Gastroesophageal sphincter (tissue), 3 donors: ENCODE measurements around the gene OR7A17.

Experiments
- POLR2A ChIP-seq, 2 donors: fragments of 450-650 bp; IDR thresholded peaks; one replicate each; pipeline ENCODE4 v1.6.1; 2017; ENCODE audit warnings: antibody characterized with exemption in 2 of 2, mild to moderate bottlenecking in 2 of 2, moderate library complexity in 1 of 2
- TF ChIP-seq, protein P1 (sequence below), 4 experiments: fragments of 200-600 bp in 2 of 4; fragments of 450-650 bp in 2 of 4; sonication (generic) in 1 of 4; IDR thresholded peaks; one replicate each; pipeline ENCODE4 v1.5.1; 2017 to 2019; ENCODE audit warnings: antibody characterized with exemption in 4 of 4, mild to moderate bottlenecking in 2 of 4, moderate library complexity in 2 of 4

DNA sequence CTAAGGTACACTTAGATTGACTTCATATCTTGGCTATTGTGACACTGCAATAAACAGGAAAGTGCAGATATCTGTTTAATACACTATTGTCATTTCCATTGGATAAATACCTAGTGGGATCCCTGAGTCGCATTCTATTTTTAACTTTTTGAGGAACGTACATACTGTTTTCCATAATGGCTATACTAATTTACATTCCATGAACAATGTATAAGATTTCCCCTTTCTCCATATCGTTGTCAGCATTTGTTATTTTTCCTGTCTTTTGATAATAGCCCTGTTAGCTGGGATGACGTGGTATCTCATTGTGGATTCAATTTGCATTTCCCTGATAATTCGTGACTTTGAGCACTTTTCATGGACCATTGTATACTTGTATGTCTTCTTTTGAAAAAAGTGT lies 17.4 kb downstream of the OR7A17 start:
- TF ChIP-seq, protein P1, sequence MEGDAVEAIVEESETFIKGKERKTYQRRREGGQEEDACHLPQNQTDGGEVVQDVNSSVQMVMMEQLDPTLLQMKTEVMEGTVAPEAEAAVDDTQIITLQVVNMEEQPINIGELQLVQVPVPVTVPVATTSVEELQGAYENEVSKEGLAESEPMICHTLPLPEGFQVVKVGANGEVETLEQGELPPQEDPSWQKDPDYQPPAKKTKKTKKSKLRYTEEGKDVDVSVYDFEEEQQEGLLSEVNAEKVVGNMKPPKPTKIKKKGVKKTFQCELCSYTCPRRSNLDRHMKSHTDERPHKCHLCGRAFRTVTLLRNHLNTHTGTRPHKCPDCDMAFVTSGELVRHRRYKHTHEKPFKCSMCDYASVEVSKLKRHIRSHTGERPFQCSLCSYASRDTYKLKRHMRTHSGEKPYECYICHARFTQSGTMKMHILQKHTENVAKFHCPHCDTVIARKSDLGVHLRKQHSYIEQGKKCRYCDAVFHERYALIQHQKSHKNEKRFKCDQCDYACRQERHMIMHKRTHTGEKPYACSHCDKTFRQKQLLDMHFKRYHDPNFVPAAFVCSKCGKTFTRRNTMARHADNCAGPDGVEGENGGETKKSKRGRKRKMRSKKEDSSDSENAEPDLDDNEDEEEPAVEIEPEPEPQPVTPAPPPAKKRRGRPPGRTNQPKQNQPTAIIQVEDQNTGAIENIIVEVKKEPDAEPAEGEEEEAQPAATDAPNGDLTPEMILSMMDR (IDR thresholded peaks at IDR 0.05), result no peak
- no peak for TF ChIP-seq POLR2A (IDR thresholded peaks at IDR 0.05)
